Right lobe of liver (tissue), 6 donors: ENCODE data around the gene PAK2. TPM values are rescaled to one million over a fixed set of nuclear protein-coding genes. Genes with fewer than 3 reads are reported as not detected.
"Not testable (repeated sequence)": the region's sequence is repeated elsewhere in the genome, so short reads cannot be mapped to it uniquely, and the experiment has no call there.

Experiments used
- ATAC-seq, 4 donors: fragments of 200-7000 bp; cut with Tn5 transposase; one replicate each; pipeline ENCODE4 v1.9.1; 2020; ENCODE audit warnings: mild to moderate bottlenecking in 4 of 4, moderate library complexity in 4 of 4
- DNase-seq, 3 donors: peaks; one replicate each; pipeline ENCODE4 v3.0.0-alpha.2; 2020
- H3K27ac ChIP-seq, 3 donors: fragments of 200-600 bp; one replicate each; pipeline ENCODE4 v1.8.0; 2022
- H3K27me3 ChIP-seq, 2 donors: fragments of 200-600 bp; one replicate each; pipeline ENCODE4 v1.8.0; 2022
- H3K36me3 ChIP-seq, 4 donors: fragments of 200-600 bp; sonication (generic) in 1 of 4; one replicate each; pipeline versions ENCODE4 v1.5.1 to v1.8.0; 2017 to 2022; ENCODE audit warnings: control low read depth in 1 of 4
- H3K4me1 ChIP-seq, 4 donors: fragments of 200-600 bp; sonication (generic) in 1 of 4; one replicate each; pipeline versions ENCODE4 v1.5.1 to v1.8.0; 2017 to 2022; ENCODE audit warnings: control low read depth in 1 of 4
- H3K4me3 ChIP-seq, 3 donors: fragments of 200-600 bp; one replicate each; pipeline ENCODE4 v1.8.0; 2022
- H3K9me3 ChIP-seq, 4 donors: fragments of 200-600 bp; sonication (generic) in 1 of 4; one replicate each; pipeline versions ENCODE4 v1.5.1 to v1.8.0; 2017 to 2022; ENCODE audit warnings: control low read depth in 1 of 4
- CTCF ChIP-seq, 4 donors: fragments of 200-600 bp in 3 of 4; fragments of 450-650 bp in 1 of 4; IDR thresholded peaks; one replicate each; pipeline versions ENCODE4 v1.5.1 to v1.8.0; 2016 to 2022; ENCODE audit warnings: antibody characterized with exemption in 4 of 4, mild to moderate bottlenecking in 2 of 4
- POLR2A ChIP-seq: fragments of 450-650 bp; IDR thresholded peaks from one replicate; pipeline ENCODE4 v1.6.1; 2017; ENCODE audit warnings: antibody characterized with exemption, mild to moderate bottlenecking
- WGBS: methylation state at CpG from one replicate; pipeline ENCODE4 v1.1.6; 2018; ENCODE audit warnings: low coverage, low lambda C conversion rate; ENCODE audit not compliant: insufficient coverage; ENCODE audit errors: missing lambda C conversion rate; 5-methylcytosine and 5-hydroxymethylcytosine counted together
- intact Hi-C, 2 donors: fragments of 100-400 bp; cut with DNase I; formaldehyde crosslinking; loops; one replicate each; pipeline versions ENCODE4 v1.11.2 to v1.14.1; 2022
- total RNA-seq, 6 experiments: library from RNA; depleted of rRNA in 2 of 6; stranded (reverse); fragments of >200 nt in 2 of 6; fragmentation: NEBNext Ultra II Directional in 3 of 6; extraction: Animal tissue kit (Norgen Biotek cat#: 25700) in 3 of 6; gene quantifications; one replicate each; pipeline versions ENCODE4 v1.1.0 to v1.2.4, GENCODE V29; 2016 to 2023
- donor health status: DM: no; HTN: yes; CAD: no.
- donor health status: DM: no; HTN: no; CAD: no.
- donor health status: DM: no; HTN: no; CAD: no.
- donor health status: DM: no; HTN: yes; CAD: no.
- donor health status: DM: no; HTN: yes; CAD: no.

Gene PAK2
- total RNA-seq, 6 experiments from 2014 or later: 35.7 to 59.6 (median 42.0) TPM

- H3K36me3 ChIP-seq: no peaks in the 10 kb centered on the region
- peak within 1 kb of the TSS; percentile 64 to 95 (median 90) for H3K4me3 ChIP-seq
- H3K4me1 ChIP-seq: peaks cover 0 to 13% (median 5%) of the 10 kb centered on the region in 4 donors
- ATAC-seq (peak; percentile 96 to 98 (median 98)), DNase-seq (peak; percentile 91 to 92 (median 91))
- no peaks in the 10 kb centered on the region for H3K9me3 ChIP-seq
- intact Hi-C loops: no loop called here
- H3K27me3 ChIP-seq: no peaks in the 10 kb centered on the region
- TF ChIP-seq POLR2A (peak; percentile 90), CTCF (IDR thresholded peaks at IDR 0.05) (peak in 3 of 4 donors; percentile 8 to 34 (median 13))
- WGBS: 2% methylated on average over 8 of the region's 68 CpGs
- peak within 1 kb of the TSS; percentile 30 to 84 (median 81) for H3K27ac ChIP-seq
Observed at GRCh38 chr3:196711838-196712513, 27.7 kb upstream of the PAK2 start, which contains the start of the genes CEP19 and PIGX. TSS of gene CEP19 (minus strand) at chr3:196712250. CDS start at chr3:196708657, 3,593 bp downstream. TSS of gene PIGX (plus strand) at chr3:196712377.

- intact Hi-C loops: no loop called here
- Histone ChIP-seq H3K36me3 (no peaks in the 10 kb centered on the region), H3K4me3 (peak overlapping the region; percentile 64 to 95 (median 90)), H3K27me3 (no peaks in the 10 kb centered on the region), H3K4me1 (peaks cover 0 to 13% (median 5%) of the 10 kb centered on the region in 4 donors), H3K9me3 (no peaks in the 10 kb centered on the region), H3K27ac (peak overlapping the region; percentile 30 to 84 (median 81))
- peak; percentile 79 to 87 (median 83) for ATAC-seq
- TF ChIP-seq POLR2A: peak; percentile 31
- TF ChIP-seq CTCF (IDR thresholded peaks at IDR 0.05): peak in 1 of 4 donors; percentile 6
- peak; percentile 74 to 81 (median 78) for DNase-seq
- WGBS: 26% methylated on average over 12 of the region's 64 CpGs
Observed at GRCh38 chr3:196712514-196713413, 26.9 kb upstream of the PAK2 start.

DNA sequence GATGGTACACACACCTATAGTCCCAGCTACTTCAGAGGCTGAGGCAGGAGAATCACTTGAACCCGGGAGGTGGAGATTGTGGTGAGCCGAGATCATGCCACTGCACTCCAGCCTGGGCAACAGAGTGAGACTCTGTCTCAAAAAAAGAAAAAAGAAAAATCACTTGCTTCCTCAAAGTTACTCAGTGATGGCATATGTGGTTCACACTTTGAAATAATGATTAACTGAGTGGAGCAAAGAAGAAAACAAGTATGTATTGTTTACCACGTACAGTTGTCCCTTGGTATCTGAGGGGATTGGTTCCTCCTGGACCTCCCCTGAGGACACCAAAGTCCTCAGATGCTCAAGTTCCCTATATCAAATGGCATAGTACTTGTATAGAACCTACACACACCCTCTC is 22.5 kb upstream of the PAK2 start:
- DNase-seq, H3K9me3 ChIP-seq, H3K4me1 ChIP-seq, H3K36me3 ChIP-seq, H3K4me3 ChIP-seq, H3K27me3 ChIP-seq, intact Hi-C loops, H3K27ac ChIP-seq, ATAC-seq: not testable (repeated sequence)
- 85% methylated on average over 3 of the region's 3 CpGs for WGBS

GRCh38 chr3:196721097-196721496 is 18.6 kb upstream of the PAK2 start:
- WGBS: 89% methylated on average over 2 of the region's 2 CpGs
- Histone ChIP-seq H3K9me3 (no peaks in the 10 kb centered on the region), H3K4me3 (no peak overlapping the region), H3K27ac (no peak overlapping the region), H3K27me3 (no peaks in the 10 kb centered on the region), H3K36me3 (peaks cover 0 to 11% (median 0%) of the 10 kb centered on the region in 4 donors), H3K4me1 (no peaks in the 10 kb centered on the region)
- DNase-seq: no peak
- intact Hi-C loops: no loop called here
- no peak for TF ChIP-seq POLR2A
- ATAC-seq: no peak

- Histone ChIP-seq H3K4me1 (no peaks in the 10 kb centered on the region), H3K27ac (no peak overlapping the region), H3K4me3 (no peak overlapping the region), H3K9me3 (no peaks in the 10 kb centered on the region), H3K36me3 (peaks cover 0 to 8% (median 2%) of the 10 kb centered on the region in 4 donors), H3K27me3 (no peaks in the 10 kb centered on the region)
- ATAC-seq: no peak
- 72% methylated on average over 7 of the region's 7 CpGs for WGBS
- DNase-seq: no peak
- intact Hi-C loops: no loop called here
- TF ChIP-seq POLR2A (no peak), CTCF (IDR thresholded peaks at IDR 0.05) (no peak)
Observed at GRCh38 chr3:196726788-196727675, 12.6 kb upstream of the PAK2 start.
